ENCODE measurements around the gene PLAC8. TPM values are rescaled to one million over a fixed set of nuclear protein-coding genes. Genes with fewer than 3 reads are reported as not detected.

The PLAC8 gene, protein sequence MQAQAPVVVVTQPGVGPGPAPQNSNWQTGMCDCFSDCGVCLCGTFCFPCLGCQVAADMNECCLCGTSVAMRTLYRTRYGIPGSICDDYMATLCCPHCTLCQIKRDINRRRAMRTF
- total RNA-seq = 100 to 1,000 TPM; 249 to 259 TPM
- polyA plus RNA-seq (2013, experiment 1 of 2) = 181 TPM
- 168 TPM for polyA plus RNA-seq (2013, experiment 2 of 2)
- total RNA-seq = 4.7 to 165 (median 67.3) reads per million in 172 experiments

GRCh38 chr4:83114576-83114975 lies at the start of gene PLAC8:
PLAC8 (minus strand) TSS chr4:83114729; CDS start chr4:83107921, 6,808 bp downstream.
- H3K4me3 ChIP-seq (ENCODE audit: low read length) = peak within 1 kb of the TSS; percentile 83
- H3K36me3 Mint-ChIP-seq (ENCODE audit: low read depth) = peaks cover 42% of the 10 kb centered on the region
- peak within 1 kb of the TSS; percentile 89 for H3K27ac Mint-ChIP-seq
- peaks cover 24% of the 10 kb centered on the region for H3K4me1 ChIP-seq (ENCODE audit: insufficient read depth, low read length)
- H3K36me3 ChIP-seq (ENCODE audit: insufficient read depth, low read length) = no peaks in the 10 kb centered on the region
- ChIA-PET POLR2A (interaction anchor here (0.6 to 8.9 kb wide), 16 partner anchors 10 to 312 kb away, joined by 3 to 167 read pairs (median 4); partner anchors contain the start of genes COPS4 and LIN54), CTCF (interaction anchor here (0.6 to 2.7 kb wide), 6 partner anchors 31 to 168 kb away, joined by 3 to 10 read pairs (median 4); no protein-coding TSS in a partner anchor)
- H3K9me3 ChIP-seq (ENCODE audit: control insufficient read depth in 1 of 2, insufficient read depth in 1 of 2, low read length in 2 of 2) = no peaks in the 10 kb centered on the region
- ATAC-seq (ENCODE audit: poor library complexity) = peak; percentile 77
- no peaks in the 10 kb centered on the region for H3K9me3 Mint-ChIP-seq
- peak within 1 kb of the TSS; percentile 43 to 76 for H3K27ac ChIP-seq (ENCODE audit: low read depth in 1 of 2, low read length in 2 of 2)
- peak within 1 kb of the TSS; percentile 98 for H3K4me3 Mint-ChIP-seq
- peaks cover 49% of the 10 kb centered on the region for H3K4me1 Mint-ChIP-seq (ENCODE audit: low read depth)
- H3K27me3 ChIP-seq (ENCODE audit: control insufficient read depth in 1 of 2, insufficient read depth in 2 of 2, low read length in 2 of 2) = no peaks in the 10 kb centered on the region
- TF ChIP-seq CTCF (IDR thresholded peaks at IDR 0.05) = no peak
- intact Hi-C loops (cut with DNase I, micrococcal nuclease) = loop anchor here (2.0 to 5.0 kb wide), 2 partner anchors 42 to 98 kb away; no protein-coding TSS in a partner anchor
- DNase-seq = peak in 9 of 14 experiments; percentile 15 to 94 (median 57)
- H3K27me3 Mint-ChIP-seq = no peaks in the 10 kb centered on the region

DNA sequence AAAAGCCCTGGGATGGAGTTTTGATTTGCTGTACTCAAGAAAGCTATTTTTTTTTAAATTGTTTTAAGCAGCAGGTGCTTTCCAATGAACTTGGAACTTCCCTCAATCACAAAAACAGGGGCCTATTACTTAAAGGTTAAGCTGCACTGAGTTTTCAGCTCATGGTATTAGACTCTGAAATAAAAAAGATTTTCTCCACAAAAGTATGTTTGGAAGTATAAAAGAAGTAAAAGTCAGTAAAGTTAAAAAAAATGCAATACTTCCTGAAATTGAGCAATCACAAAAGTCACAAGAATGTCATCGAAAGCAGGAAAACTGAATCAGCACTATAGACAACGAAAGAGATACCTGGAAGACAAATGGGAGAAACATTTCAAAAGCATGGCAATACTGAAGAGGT lies 38.9 kb upstream of the PLAC8 start:
- H3K27ac ChIP-seq (ENCODE audit: low read depth in 1 of 2, low read length in 2 of 2) = no peak overlapping the region
- no peaks in the 10 kb centered on the region for H3K27me3 ChIP-seq (ENCODE audit: control insufficient read depth in 1 of 2, insufficient read depth in 2 of 2, low read length in 2 of 2)
- H3K36me3 ChIP-seq (ENCODE audit: insufficient read depth, low read length) = no peaks in the 10 kb centered on the region
- Mint-ChIP-seq H3K9me3 (no peaks in the 10 kb centered on the region), H3K4me3 (no peak overlapping the region), H3K27me3 (no peaks in the 10 kb centered on the region), H3K36me3 (ENCODE audit: low read depth) (no peaks in the 10 kb centered on the region), H3K27ac (no peak overlapping the region), H3K4me1 (ENCODE audit: low read depth) (peaks cover 23% of the 10 kb centered on the region)
- CTCF ChIA-PET = no interaction called here
- DNase-seq (peak in 1 of 14 experiments; percentile 24), ATAC-seq (ENCODE audit: poor library complexity) (no peak)
- no peak for TF ChIP-seq CTCF (IDR thresholded peaks at IDR 0.05)
- peaks cover 7% of the 10 kb centered on the region for H3K4me1 ChIP-seq (ENCODE audit: insufficient read depth, low read length)
- H3K9me3 ChIP-seq (ENCODE audit: control insufficient read depth in 1 of 2, insufficient read depth in 1 of 2, low read length in 2 of 2) = no peaks in the 10 kb centered on the region
- intact Hi-C loops (cut with DNase I, micrococcal nuclease) = no loop called here
- POLR2A ChIA-PET = interaction anchor here (1.2 to 2.2 kb wide), 3 partner anchors 10 to 69 kb away, joined by 3 to 8 read pairs (median 4); no protein-coding TSS in a partner anchor
- H3K4me3 ChIP-seq (ENCODE audit: low read length) = no peak overlapping the region

DNA sequence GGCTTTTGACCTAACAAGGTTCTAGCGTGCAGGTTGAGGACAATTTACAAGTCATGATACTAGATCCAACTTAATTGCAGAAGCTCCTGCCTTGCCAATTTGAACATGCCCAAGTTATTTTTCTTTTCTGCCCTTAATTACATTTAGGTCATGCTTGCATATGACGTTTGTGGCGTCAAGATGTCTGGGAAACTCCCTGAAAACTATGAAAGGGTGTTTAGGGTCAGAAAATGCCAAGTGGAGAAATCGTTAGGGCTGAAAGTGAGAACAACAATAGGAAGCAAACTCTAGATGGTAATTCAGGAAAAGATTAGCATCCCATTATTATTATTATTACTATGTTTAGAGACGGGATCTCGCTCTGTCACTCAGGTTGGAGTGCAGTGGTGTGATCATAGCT lies 38.2 kb upstream of the PLAC8 start:
- peaks cover 7% of the 10 kb centered on the region for H3K4me1 ChIP-seq (ENCODE audit: insufficient read depth, low read length)
- Mint-ChIP-seq H3K4me1 (ENCODE audit: low read depth) (peaks cover 23% of the 10 kb centered on the region), H3K4me3 (no peak overlapping the region), H3K27me3 (no peaks in the 10 kb centered on the region), H3K27ac (no peak overlapping the region), H3K36me3 (ENCODE audit: low read depth) (no peaks in the 10 kb centered on the region), H3K9me3 (no peaks in the 10 kb centered on the region)
- no peaks in the 10 kb centered on the region for H3K36me3 ChIP-seq (ENCODE audit: insufficient read depth, low read length)
- ChIA-PET POLR2A (interaction anchor here (1.2 to 1.5 kb wide), 2 partner anchors 9 to 68 kb away, joined by 3 to 4 read pairs; no protein-coding TSS in a partner anchor), CTCF (no interaction called here)
- no peaks in the 10 kb centered on the region for H3K9me3 ChIP-seq (ENCODE audit: control insufficient read depth in 1 of 2, insufficient read depth in 1 of 2, low read length in 2 of 2)
- no peak overlapping the region for H3K27ac ChIP-seq (ENCODE audit: low read depth in 1 of 2, low read length in 2 of 2)
- no peaks in the 10 kb centered on the region for H3K27me3 ChIP-seq (ENCODE audit: control insufficient read depth in 1 of 2, insufficient read depth in 2 of 2, low read length in 2 of 2)
- intact Hi-C loops (cut with DNase I, micrococcal nuclease) = no loop called here
- no peak overlapping the region for H3K4me3 ChIP-seq (ENCODE audit: low read length)
- ATAC-seq (ENCODE audit: poor library complexity) (no peak), DNase-seq (no peak)
- no peak for TF ChIP-seq CTCF (IDR thresholded peaks at IDR 0.05)
